H1 (cell line): ENCODE measurements around the gene TGFBRAP1. TPM values are rescaled to one million over a fixed set of nuclear protein-coding genes. Genes with fewer than 3 reads are reported as not detected.

ENCODE experiments used
- BACH1 ChIP-seq: IDR thresholded peaks from 2 replicates; pipeline ENCODE4 v1.6.1; 2012; ENCODE audit warnings: low read length, improper control_type of control experiment
- JUND ChIP-seq: IDR thresholded peaks from 2 replicates; pipeline ENCODE4 v1.6.1; 2011; ENCODE audit warnings: mild to moderate bottlenecking, improper control_type of control experiment, low read length
- RAD21 ChIP-seq, 2 experiments: IDR thresholded peaks in 1 of 2; conservative IDR thresholded peaks in 1 of 2; 2 replicates each; pipeline ENCODE4 v1.6.1; 2011; ENCODE audit warnings: low read depth in 2 of 2, low read length in 2 of 2, improper control_type of control experiment in 1 of 2, inconsistent platforms in 1 of 2, mild to moderate bottlenecking in 1 of 2, moderate library complexity in 1 of 2
- SAP30 ChIP-seq: fragments of 300-600 bp; sonication (generic); IDR thresholded peaks from 2 replicates; pipeline ENCODE4 v1.7.1; 2012; ENCODE audit warnings: low read length, moderate library complexity, mild to moderate bottlenecking, inconsistent platforms; ENCODE audit not compliant: insufficient read depth, insufficient replicate concordance
- SIRT6 ChIP-seq: IDR thresholded peaks from one replicate; pipeline ENCODE4 v1.7.1; 2012; ENCODE audit warnings: low read length, inconsistent platforms
- SIX5 ChIP-seq: IDR thresholded peaks from 2 replicates; pipeline ENCODE4 v1.6.1; 2011; ENCODE audit warnings: mild to moderate bottlenecking, low read depth, low read length
- SUZ12 ChIP-seq: fragments of 200-600 bp; sonication (generic); IDR thresholded peaks from 2 replicates; pipeline ENCODE4 v1.6.1; 2012; ENCODE audit warnings: mild to moderate bottlenecking, inconsistent platforms, low read length, moderate library complexity, mixed read lengths
- polyA plus RNA-seq, 7 experiments: library from polyadenylated mRNA; depleted of rRNA in 3 of 7; stranded (reverse) in 5 of 7; unstranded in 2 of 7; fragments of >200 nt in 5 of 7; fragments of 200-250 nt in 2 of 7; gene quantifications; 1 replicate in 5 of 7; 2 replicates in 1 of 7; 4 replicates in 1 of 7; pipeline versions ENCODE4 v1.2.1 to v1.2.3, GENCODE V29; 2011 to 2013; ENCODE audit warnings: missing spikeins in 2 of 7, mixed read lengths in 2 of 7
- total RNA-seq: library from RNA; stranded (reverse); fragmentation: NEBNext Ultra II Directional; extraction: Animal tissue kit (Norgen Biotek cat#: 25700); gene quantifications from 2 replicates; pipeline ENCODE4 v1.2.1, GENCODE V29; 2021

The TGFBRAP1 gene
- total and polyA plus RNA-seq, 2 of the 8 experiments (the other 6 are each of a cell fraction or from before 2014, with no cell fraction given) = 11.2 to 20.2 TPM

DNA sequence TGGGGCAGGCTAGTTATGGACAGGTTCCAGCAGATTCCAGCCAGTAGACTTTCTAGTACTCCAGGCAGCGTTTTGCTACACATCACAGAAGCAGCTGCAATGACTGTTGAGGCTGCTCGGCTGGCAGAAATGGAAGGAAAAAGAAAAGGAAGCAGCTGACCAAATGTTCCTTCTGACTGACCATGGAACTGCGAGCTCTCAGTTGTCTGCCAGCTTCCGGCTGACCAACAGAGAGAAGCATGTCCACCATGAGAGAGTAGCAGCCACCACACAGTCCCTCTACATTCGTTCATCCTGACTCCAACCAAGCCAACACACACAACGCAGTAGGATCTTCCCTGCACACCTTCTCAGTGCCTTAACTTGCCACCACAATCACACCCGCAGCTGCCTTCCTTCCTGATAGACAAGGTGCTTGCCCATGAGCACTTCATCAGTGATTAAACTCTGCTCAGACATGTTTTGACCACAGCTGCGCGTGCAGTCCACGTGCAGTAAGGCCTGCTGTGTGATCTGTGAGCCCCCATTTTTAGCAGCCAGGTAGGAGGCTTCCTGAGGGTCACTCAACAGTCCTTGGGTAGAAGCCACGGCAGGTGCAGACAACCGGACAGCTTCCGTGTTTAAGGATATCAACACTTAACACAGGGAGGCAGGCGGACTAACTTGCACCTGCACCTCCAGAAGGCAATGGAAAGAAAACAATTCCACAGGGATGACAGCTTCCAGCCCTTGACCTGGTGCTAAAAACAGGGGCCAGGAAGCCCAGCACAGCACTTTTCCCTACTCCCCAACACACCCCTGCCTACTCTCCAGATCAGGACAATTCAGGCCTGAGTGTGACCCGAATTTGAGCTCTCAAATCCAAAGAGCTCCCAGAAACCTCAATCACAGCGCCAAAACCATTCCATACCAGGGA, 996 bp downstream of the TGFBRAP1 start (continued):
- no peak for TF ChIP-seq RAD21 (IDR thresholded peaks at IDR 0.05 in 1 of 2, conservative IDR thresholded peaks at IDR 0.05 in 1 of 2; ENCODE audit: low read depth in 2 of 2, low read length in 2 of 2)
- no peak for TF ChIP-seq SAP30
- TF ChIP-seq BACH1 = no peak
- TF ChIP-seq SIRT6 = no peak
- TF ChIP-seq SIX5 = no peak
- TF ChIP-seq JUND = no peak
- no peak for TF ChIP-seq SUZ12
